Naive thymus-derived CD4-positive, alpha-beta T cell (primary cell): Measurements from ENCODE around the gene EVX2. TPM values are rescaled to one million over a fixed set of nuclear protein-coding genes. Genes with fewer than 3 reads are reported as not detected.

ENCODE experiments used
- ATAC-seq: fragments of 150-1000 bp; cut with Tn5 transposase; 2 replicates; pipeline ENCODE4 v1.10.0; 2021; ENCODE audit warnings: mild to moderate bottlenecking, moderate library complexity
- CTCF ChIA-PET: fragments of 350-600 bp; sonication (Branson Sonifier 250); formaldehyde crosslinking; loops from one replicate; lab custom pipeline; 2021; ENCODE audit warnings: antibody characterized with exemption; lab: Charles Lee
- POLR2A ChIA-PET: fragments of 350-600 bp; sonication (Branson Sonifier 250); formaldehyde crosslinking; loops from one replicate; lab custom pipeline; 2021; ENCODE audit warnings: antibody characterized with exemption, inconsistent platforms; lab: Charles Lee
- DNase-seq, 9 donors: peaks; one replicate each; pipeline versions ENCODE4 v3.0.0 to v3.0.0-alpha.2; 2020 to 2022; ENCODE audit warnings: mixed read lengths in 1 of 9
- H3K27ac ChIP-seq: one replicate; pipeline ENCODE4 v1.7.0; 2013; ENCODE audit warnings: mild to moderate bottlenecking, low read depth, low read length, moderate library complexity
- H3K27me3 ChIP-seq, 2 donors: one replicate each; pipeline ENCODE4 v1.7.0; 2013; ENCODE audit warnings: low read length in 2 of 2, mild to moderate bottlenecking in 2 of 2, moderate library complexity in 2 of 2; ENCODE audit not compliant: control insufficient read depth in 2 of 2, insufficient read depth in 2 of 2
- H3K36me3 ChIP-seq, 3 experiments: 1 replicate in 2 of 3; 2 replicates in 1 of 3; pipeline ENCODE4 v1.7.0; 2013; ENCODE audit warnings: low read length in 3 of 3, mild to moderate bottlenecking in 3 of 3, moderate library complexity in 1 of 3; ENCODE audit not compliant: insufficient read depth in 3 of 3, control insufficient read depth in 2 of 3
- H3K4me1 ChIP-seq, 2 donors: one replicate each; pipeline ENCODE4 v1.7.0; 2013; ENCODE audit warnings: low read length in 2 of 2, mild to moderate bottlenecking in 2 of 2, moderate library complexity in 1 of 2; ENCODE audit not compliant: control insufficient read depth in 2 of 2, insufficient read depth in 2 of 2
- H3K4me3 ChIP-seq: 2 replicates; pipeline ENCODE4 v1.7.0; 2013; ENCODE audit warnings: mild to moderate bottlenecking, low read length
- H3K9me3 ChIP-seq, 3 experiments: 1 replicate in 2 of 3; 2 replicates in 1 of 3; pipeline ENCODE4 v1.7.0; 2013; ENCODE audit warnings: low read length in 3 of 3; ENCODE audit not compliant: control insufficient read depth in 2 of 3
- H3K27ac Mint-ChIP-seq, 9 donors: one replicate each; pipeline ENCODE4 v1.8.0; 2020 to 2022; ENCODE audit warnings: mixed read lengths in 9 of 9, mild to moderate bottlenecking in 8 of 9, moderate library complexity in 5 of 9, inconsistent platforms in 2 of 9
- H3K27me3 Mint-ChIP-seq, 5 donors: one replicate each; pipeline ENCODE4 v1.8.0; 2021 to 2022; ENCODE audit warnings: mixed read lengths in 5 of 5, mild to moderate bottlenecking in 1 of 5
- H3K36me3 Mint-ChIP-seq, 5 donors: one replicate each; pipeline ENCODE4 v1.8.0; 2020 to 2022; ENCODE audit warnings: mixed read lengths in 5 of 5, mild to moderate bottlenecking in 3 of 5, inconsistent platforms in 1 of 5
- H3K4me1 Mint-ChIP-seq, 7 donors: one replicate each; pipeline ENCODE4 v1.8.0; 2020 to 2022; ENCODE audit warnings: mixed read lengths in 7 of 7, mild to moderate bottlenecking in 3 of 7, inconsistent platforms in 1 of 7
- H3K4me3 Mint-ChIP-seq, 10 donors: one replicate each; pipeline ENCODE4 v1.8.0; 2020 to 2022; ENCODE audit warnings: mild to moderate bottlenecking in 10 of 10, mixed read lengths in 10 of 10, moderate library complexity in 6 of 10, inconsistent platforms in 2 of 10
- H3K9me3 Mint-ChIP-seq, 11 donors: one replicate each; pipeline ENCODE4 v1.8.0; 2020 to 2022; ENCODE audit warnings: mixed read lengths in 11 of 11, mild to moderate bottlenecking in 4 of 11, inconsistent platforms in 1 of 11, moderate library complexity in 1 of 11
- intact Hi-C, 2 donors: fragments of 100-400 bp; cut with micrococcal nuclease; formaldehyde crosslinking; loops; one replicate each; pipeline ENCODE4 v1.15.1; 2023
- polyA plus RNA-seq, 2 donors: library from polyadenylated mRNA; unstranded; fragments of 300-500 nt; fragmentation: Illumina TruSeq; gene quantifications; one replicate each; pipeline ENCODE4 v1.2.3, GENCODE V29; 2021
- total RNA-seq, 6 experiments: library from RNA in 5 of 6; stranded (reverse) in 5 of 6; gene quantifications; 1 replicate in 5 of 6; 2 replicates in 1 of 6; pipeline ENCODE4 v1.2.3 and lab custom pipeline; 2021 to 2026

The EVX2 gene
- total and polyA plus RNA-seq, 7 experiments from 2014 or later: not detected

DNA sequence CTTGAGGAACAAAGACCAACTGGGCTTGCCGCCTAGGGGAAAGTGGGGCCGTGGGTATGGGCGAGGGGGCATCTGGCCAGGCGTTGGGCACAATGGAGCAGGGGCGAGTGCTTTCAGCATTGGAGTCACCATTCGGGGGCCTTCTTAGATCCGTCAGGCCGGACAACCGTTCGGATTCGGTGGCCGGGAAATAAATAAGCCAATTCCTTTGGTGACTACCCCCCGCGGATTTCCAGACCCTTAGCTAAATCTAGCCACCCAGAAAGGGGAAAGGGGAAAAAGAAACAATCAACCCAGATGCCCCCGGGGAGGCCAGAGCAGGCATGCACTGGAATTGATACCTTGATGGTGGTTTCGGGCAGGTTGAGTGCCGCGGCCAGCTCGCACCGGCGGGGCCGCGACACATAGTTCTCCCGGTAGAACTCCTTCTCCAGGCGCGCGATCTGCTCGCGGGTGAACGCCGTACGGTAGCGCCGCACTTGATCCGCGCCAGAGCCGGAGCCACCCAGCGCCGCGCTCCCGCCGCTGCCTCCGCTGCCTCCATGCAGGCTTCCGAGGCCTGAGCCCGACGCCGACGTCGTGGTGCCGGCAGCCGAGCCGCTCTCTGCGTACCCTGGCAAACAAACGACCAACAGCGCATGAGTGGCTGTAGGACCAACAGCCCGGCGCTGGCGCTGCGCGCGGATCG, 1.8 kb downstream of the EVX2 start:
- peaks cover 61 to 81% (median 74%) of the 10 kb centered on the region in 5 donors for H3K27me3 Mint-ChIP-seq
- H3K4me3 ChIP-seq: no peak overlapping the region
- peaks cover 0 to 7% of the 10 kb centered on the region in 2 donors for H3K4me1 ChIP-seq
- ATAC-seq (no peak), DNase-seq (no peak)
- H3K27ac ChIP-seq: no peak overlapping the region
- POLR2A ChIA-PET: no interaction called here
- intact Hi-C loops: loop anchor here (1.0 to 10.0 kb wide), 2 partner anchors 25 to 1747 kb away; partner anchors contain the start of genes HOXD11 (in 1 of the 2) and SP9 (in 1 of the 2)
- H3K36me3 ChIP-seq: no peaks in the 10 kb centered on the region
- peak overlapping the region; percentile 71 to 98 (median 87) for H3K27ac Mint-ChIP-seq
- H3K36me3 Mint-ChIP-seq: peaks cover 0 to 44% (median 5%) of the 10 kb centered on the region in 5 donors
- peaks cover 41 to 82% of the 10 kb centered on the region in 2 donors for H3K27me3 ChIP-seq
- H3K9me3 ChIP-seq: peaks cover 0 to 63% (median 13%) of the 10 kb centered on the region in 3 experiments
- H3K4me3 Mint-ChIP-seq: peak overlapping the region in 7 of 10 donors; percentile 29 to 79 (median 57)
- CTCF ChIA-PET: no interaction called here
- peaks cover 4 to 80% (median 49%) of the 10 kb centered on the region in 11 donors for H3K9me3 Mint-ChIP-seq
- H3K4me1 Mint-ChIP-seq: peaks cover 0 to 32% (median 21%) of the 10 kb centered on the region in 7 donors

DNA sequence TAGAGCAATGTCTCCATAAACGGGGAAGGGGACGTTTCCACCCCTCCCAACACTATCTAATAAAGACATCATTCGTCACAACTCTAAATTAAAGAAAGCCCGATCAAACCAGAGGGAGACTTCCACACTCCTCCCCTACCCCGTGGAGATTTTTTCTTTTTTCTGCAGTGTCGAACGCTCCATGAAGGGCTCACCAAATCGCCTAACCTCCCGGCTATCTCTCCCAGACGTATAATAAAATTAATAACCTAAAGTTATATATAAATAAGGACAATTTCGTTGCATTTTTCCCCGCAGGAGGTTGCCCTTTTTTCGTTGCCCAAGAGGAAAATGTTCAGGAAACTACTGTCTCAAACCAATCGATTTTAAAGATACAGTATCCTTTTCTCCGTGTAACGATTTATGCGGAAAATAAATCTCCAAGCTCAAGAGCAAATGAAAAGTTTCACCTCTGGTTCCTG, 2.4 kb downstream of the EVX2 start:
- Mint-ChIP-seq H3K9me3 (peaks cover 6 to 80% (median 49%) of the 10 kb centered on the region in 11 donors), H3K4me3 (peak overlapping the region in 9 of 10 donors; percentile 30 to 79 (median 56)), H3K36me3 (peaks cover 0 to 42% (median 5%) of the 10 kb centered on the region in 5 donors), H3K27me3 (peaks cover 61 to 80% (median 74%) of the 10 kb centered on the region in 5 donors), H3K4me1 (peaks cover 0 to 30% (median 17%) of the 10 kb centered on the region in 7 donors), H3K27ac (peak overlapping the region; percentile 71 to 98 (median 87))
- POLR2A ChIA-PET: no interaction called here
- H3K9me3 ChIP-seq: peaks cover 0 to 63% (median 8%) of the 10 kb centered on the region in 3 experiments
- CTCF ChIA-PET: no interaction called here
- DNase-seq: no peak
- H3K27me3 ChIP-seq: peaks cover 37 to 82% of the 10 kb centered on the region in 2 donors
- intact Hi-C loops: loop anchor here (1.0 to 10.0 kb wide), 2 partner anchors 26 to 1747 kb away; partner anchors contain the start of genes HOXD11 (in 1 of the 2) and SP9 (in 1 of the 2)
- H3K4me1 ChIP-seq: peaks cover 0 to 7% of the 10 kb centered on the region in 2 donors
- H3K4me3 ChIP-seq: no peak overlapping the region
- H3K36me3 ChIP-seq: no peaks in the 10 kb centered on the region
- ATAC-seq: no peak
- no peak overlapping the region for H3K27ac ChIP-seq

- no peak overlapping the region for H3K4me3 ChIP-seq
- DNase-seq (no peak), ATAC-seq (no peak)
- Mint-ChIP-seq H3K4me1 (peaks cover 0 to 29% (median 15%) of the 10 kb centered on the region in 7 donors), H3K36me3 (peaks cover 0 to 42% (median 5%) of the 10 kb centered on the region in 5 donors), H3K9me3 (peaks cover 7 to 84% (median 50%) of the 10 kb centered on the region in 11 donors), H3K4me3 (peak overlapping the region; percentile 30 to 79 (median 56)), H3K27me3 (peaks cover 64 to 81% (median 78%) of the 10 kb centered on the region in 5 donors), H3K27ac (peak overlapping the region; percentile 71 to 98 (median 87))
- intact Hi-C loops: loop anchor here (1.0 to 10.0 kb wide), 2 partner anchors 27 to 1746 kb away; partner anchors contain the start of genes HOXD11 (in 1 of the 2) and SP9 (in 1 of the 2)
- peaks cover 0 to 64% (median 8%) of the 10 kb centered on the region in 3 experiments for H3K9me3 ChIP-seq
- H3K27ac ChIP-seq: no peak overlapping the region
- peaks cover 36 to 81% of the 10 kb centered on the region in 2 donors for H3K27me3 ChIP-seq
- no peaks in the 10 kb centered on the region for H3K36me3 ChIP-seq
- H3K4me1 ChIP-seq: peaks cover 0 to 7% of the 10 kb centered on the region in 2 donors
- ChIA-PET CTCF (no interaction called here), POLR2A (no interaction called here)
These were observed 3.0 kb downstream of the EVX2 start for GRCh38 chr2:176080540-176081375.

DNA sequence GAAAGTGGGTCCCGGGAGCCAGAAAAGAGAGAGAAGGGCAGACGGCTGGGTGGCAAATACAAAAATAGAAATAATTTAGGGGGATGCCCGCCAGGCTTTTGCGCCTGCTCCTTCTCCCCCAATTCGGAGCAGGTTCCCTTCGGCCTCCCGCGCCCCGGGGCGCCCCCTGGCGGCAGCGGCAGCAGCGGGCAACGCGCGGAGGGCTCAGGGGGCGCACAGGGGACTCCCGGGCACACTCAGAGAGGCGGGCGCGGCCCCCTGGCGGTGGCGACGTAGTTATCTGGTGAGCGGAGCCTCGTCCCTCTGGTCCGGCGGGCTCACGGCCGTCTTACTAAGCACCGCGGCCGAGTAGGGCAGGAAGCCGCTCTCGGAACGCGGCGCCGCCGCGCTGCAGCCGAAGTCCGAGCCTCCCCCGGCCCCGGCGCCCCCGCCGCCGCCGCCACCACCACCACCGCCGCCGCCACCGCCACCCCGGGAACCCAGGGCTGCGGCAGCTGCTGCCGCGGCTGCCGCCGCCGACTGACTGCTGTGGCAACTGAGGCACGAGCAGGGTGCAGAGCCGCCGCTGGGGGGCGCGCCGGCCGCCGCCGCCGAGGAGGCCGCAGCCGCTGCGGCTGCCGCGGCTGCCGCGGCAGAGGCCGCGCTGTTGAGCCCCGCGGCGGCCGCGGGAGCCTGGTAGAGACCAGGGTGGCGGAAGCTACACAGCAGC, 3.8 kb downstream of the EVX2 start:
- H3K9me3 ChIP-seq: peaks cover 0 to 59% (median 8%) of the 10 kb centered on the region in 3 experiments
- peaks cover 0 to 29% (median 15%) of the 10 kb centered on the region in 7 donors for H3K4me1 Mint-ChIP-seq
- POLR2A ChIA-PET: no interaction called here
- peak overlapping the region; percentile 64 to 82 (median 76) for H3K4me3 Mint-ChIP-seq
- H3K27ac Mint-ChIP-seq: peak overlapping the region in 6 of 9 donors; percentile 58 to 98 (median 90)
- ATAC-seq: peak; percentile 48
- no peak for DNase-seq
- no peak overlapping the region for H3K4me3 ChIP-seq
- intact Hi-C loops: loop anchor here (2.0 to 10.0 kb wide), 7 partner anchors 19 to 1745 kb away; partner anchors contain the start of genes HOXD12 (in 1 of the 2) and SP9 (in 1 of the 2)
- CTCF ChIA-PET: no interaction called here
- H3K4me1 ChIP-seq: peaks cover 0 to 7% of the 10 kb centered on the region in 2 donors
- peaks cover 67 to 83% (median 80%) of the 10 kb centered on the region in 5 donors for H3K27me3 Mint-ChIP-seq
- peaks cover 7 to 84% (median 51%) of the 10 kb centered on the region in 11 donors for H3K9me3 Mint-ChIP-seq
- no peak overlapping the region for H3K27ac ChIP-seq
- H3K27me3 ChIP-seq: peaks cover 41 to 79% of the 10 kb centered on the region in 2 donors
- no peaks in the 10 kb centered on the region for H3K36me3 ChIP-seq
- peaks cover 0 to 45% (median 5%) of the 10 kb centered on the region in 5 donors for H3K36me3 Mint-ChIP-seq

- no peak overlapping the region for H3K4me3 ChIP-seq
- ChIA-PET CTCF (no interaction called here), POLR2A (no interaction called here)
- no peak for ATAC-seq
- H3K9me3 ChIP-seq: peaks cover 0 to 55% (median 8%) of the 10 kb centered on the region in 3 experiments
- intact Hi-C loops: loop anchor here (2.0 to 5.0 kb wide), 6 partner anchors 19 to 1742 kb away; partner anchors contain the start of gene HOXD12 (in 1 of the 2)
- peaks cover 0 to 7% of the 10 kb centered on the region in 2 donors for H3K4me1 ChIP-seq
- Mint-ChIP-seq H3K27ac (peak overlapping the region; percentile 32 to 91 (median 85)), H3K4me3 (peak overlapping the region; percentile 64 to 82 (median 72)), H3K36me3 (peaks cover 0 to 40% (median 5%) of the 10 kb centered on the region in 5 donors), H3K27me3 (peaks cover 67 to 83% (median 80%) of the 10 kb centered on the region in 5 donors), H3K4me1 (peaks cover 0 to 25% (median 15%) of the 10 kb centered on the region in 7 donors), H3K9me3 (peaks cover 7 to 80% (median 46%) of the 10 kb centered on the region in 11 donors)
- no peak overlapping the region for H3K27ac ChIP-seq
- DNase-seq: no peak
- peaks cover 41 to 79% of the 10 kb centered on the region in 2 donors for H3K27me3 ChIP-seq
- no peaks in the 10 kb centered on the region for H3K36me3 ChIP-seq
These were observed 4.4 kb downstream of the EVX2 start for GRCh38 chr2:176079285-176079830.
